IPS DF 4.7 (cell line): ENCODE results near the gene CST11.
A peak's percentile ranks its signal among the peaks of the same experiment; 100 is the strongest.
"Not testable (repeated sequence)": the region's sequence is repeated elsewhere in the genome, so short reads cannot be mapped to it uniquely, and the experiment has no call there.

ENCODE experiments used
- DNase-seq: peaks from one replicate; pipeline ENCODE4 v3.0.0-alpha.2; 2013; ENCODE audit warnings: low spot score; ENCODE audit errors: extremely low read depth

CST11 gene, protein sequence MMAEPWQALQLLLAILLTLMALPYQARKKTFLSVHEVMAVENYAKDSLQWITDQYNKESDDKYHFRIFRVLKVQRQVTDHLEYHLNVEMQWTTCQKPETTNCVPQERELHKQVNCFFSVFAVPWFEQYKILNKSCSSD

DNA sequence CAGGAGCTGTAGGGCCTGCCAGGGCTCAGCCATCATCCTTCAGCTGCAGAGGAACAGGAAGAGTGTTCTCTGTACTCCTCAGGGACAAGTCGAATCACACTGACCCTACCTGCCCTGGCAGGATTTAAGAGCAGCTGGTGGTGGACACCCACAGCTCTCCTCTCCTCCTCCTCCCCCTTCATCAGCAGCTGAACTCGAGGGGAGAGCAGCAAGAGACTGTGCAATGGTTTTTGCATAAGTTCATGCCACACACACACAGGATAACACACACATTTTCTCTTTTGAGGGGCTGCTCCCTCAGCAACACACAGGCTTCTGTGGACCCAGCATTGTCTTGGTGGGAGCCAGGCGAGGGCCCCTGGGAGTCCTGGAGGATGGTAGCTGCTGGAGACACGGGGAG is at the start of gene CST11:
Gene CST11, minus strand, starts transcription at position 101 of the 400 bp plus-strand sequence. Its CDS starts 65 bp downstream, at position 36.
- DNase-seq, result no peak

DNA sequence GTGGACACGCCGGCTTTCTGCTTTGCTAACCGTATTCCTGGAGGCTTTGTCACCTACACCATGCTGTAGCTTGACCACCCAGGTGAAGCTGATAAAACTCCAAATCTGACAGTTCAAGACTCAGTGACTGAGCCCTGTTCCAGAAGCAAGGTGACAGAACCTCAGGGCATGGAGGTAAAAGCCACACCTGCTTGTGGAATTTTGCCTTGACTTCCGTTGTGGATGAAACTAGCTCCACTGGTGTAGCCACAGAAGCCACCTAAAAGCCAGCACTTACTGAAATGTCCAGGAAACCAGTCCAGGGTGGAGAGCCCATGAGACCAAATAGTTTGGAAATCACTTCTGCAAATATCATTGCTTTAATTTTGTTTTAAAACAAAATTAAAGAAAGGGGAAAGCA is 49.2 kb upstream of the CST11 start:
- DNase-seq, result no peak

DNA sequence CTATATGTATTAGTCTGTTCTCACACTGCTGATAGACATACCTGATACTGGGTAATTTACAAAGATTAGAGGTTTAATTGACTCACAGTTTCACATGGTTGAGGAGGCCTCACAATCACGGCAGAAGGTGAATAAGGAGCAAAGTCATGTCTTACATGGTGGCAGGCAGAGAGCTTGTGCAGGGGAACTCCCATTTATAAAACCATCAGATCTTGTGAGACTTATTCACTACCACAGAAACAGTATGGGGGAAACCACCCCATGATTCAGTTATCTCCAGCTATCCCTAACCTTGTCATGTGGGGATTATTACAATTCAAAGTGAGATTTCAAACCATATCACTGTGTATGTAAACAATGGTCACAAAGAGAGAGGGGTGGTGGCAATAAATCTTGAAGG is 44.9 kb upstream of the CST11 start:
- no peak for DNase-seq

DNA sequence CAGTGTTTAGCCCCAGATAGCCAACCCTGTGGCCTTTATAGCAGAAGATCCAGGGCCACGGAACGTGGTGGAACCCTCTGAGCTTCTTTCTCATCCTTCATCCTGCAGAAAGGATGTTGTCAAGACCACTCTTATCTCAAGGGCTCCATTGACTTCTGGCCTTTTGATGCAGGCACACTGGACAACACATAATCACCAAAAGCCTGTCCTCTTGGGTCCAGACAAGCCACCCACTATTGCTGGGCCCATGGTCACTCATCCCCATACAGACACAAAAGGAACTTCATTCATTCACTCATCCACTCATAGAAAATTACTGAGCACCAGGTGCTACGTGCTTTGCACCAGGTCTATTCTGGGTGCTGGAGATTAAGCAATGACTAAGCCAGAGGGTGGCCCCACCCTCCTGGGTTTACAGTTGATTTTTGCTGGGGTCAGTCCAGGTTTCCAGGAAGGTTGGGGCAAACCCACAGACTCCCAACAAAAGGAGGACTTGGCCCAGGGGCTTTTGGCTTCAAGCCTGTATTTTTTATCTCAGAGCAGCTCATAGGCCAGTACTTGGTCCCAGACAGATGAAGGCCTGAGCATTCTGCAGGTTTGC is 40.6 kb upstream of the CST11 start:
- no peak for DNase-seq

DNA sequence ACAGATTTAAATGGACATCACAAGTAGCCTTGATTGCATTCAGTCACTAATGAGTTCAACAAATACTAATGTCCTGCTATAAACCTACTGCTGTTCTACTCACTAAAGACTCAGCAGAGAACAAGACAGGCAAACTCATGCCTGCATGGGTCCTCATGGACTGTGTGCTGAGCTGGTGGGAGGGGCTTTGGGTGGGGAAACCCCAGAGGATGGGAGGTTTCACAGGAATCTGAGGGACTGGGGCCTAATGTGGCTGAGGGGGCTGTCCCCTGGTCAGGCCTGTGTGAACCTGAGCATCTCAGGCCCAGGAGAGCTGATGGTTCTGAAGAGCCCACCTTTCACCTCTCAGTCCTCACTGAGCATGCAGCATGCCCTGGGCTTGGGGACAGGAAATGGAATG is 39.6 kb upstream of the CST11 start:
- DNase-seq, result no peak

DNA sequence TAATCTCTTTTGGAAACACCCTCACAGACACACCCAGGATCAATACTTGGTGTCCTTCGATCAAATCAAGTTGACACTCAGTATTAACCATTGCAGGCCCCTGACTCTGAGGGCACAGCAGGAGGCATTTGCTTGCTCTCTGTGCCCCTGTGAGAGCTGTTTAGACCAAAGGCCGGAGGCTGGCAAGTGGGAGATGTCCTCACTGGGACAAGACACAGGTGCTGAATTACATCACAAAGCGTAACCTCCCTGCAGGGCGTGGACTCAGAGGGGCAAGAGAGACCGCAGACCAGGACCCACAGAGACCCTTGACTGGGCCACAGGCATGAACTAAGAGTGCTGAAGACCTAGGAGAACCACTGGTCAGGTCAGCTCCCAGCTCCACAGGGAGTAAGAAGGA is 38.1 kb upstream of the CST11 start, which contains the start of gene CST8:
Gene CST8, plus strand, starts transcription at position 301 of the 400 bp plus-strand sequence. CDS start 551 bp downstream, outside the sequence.
- DNase-seq, result no peak

DNA sequence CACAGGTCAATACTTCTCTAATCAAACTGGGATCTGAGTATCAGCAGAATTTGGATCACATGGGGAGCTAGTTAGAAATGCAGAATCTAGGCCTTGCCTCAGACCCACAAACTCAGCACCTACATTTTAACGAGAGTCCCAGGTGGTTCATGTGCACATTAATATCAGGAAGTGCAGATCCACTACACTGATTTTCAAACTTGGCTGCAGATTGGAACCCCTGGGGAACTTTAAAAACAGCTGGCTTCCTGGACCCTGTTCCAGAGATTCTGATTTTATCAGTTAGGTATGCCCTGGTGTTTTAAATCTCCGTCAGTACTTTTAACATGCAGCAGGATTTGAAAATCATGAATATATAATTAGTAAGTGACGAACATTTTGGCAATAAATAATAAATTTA is 36.3 kb upstream of the CST11 start:
- DNase-seq, result no peak

DNA sequence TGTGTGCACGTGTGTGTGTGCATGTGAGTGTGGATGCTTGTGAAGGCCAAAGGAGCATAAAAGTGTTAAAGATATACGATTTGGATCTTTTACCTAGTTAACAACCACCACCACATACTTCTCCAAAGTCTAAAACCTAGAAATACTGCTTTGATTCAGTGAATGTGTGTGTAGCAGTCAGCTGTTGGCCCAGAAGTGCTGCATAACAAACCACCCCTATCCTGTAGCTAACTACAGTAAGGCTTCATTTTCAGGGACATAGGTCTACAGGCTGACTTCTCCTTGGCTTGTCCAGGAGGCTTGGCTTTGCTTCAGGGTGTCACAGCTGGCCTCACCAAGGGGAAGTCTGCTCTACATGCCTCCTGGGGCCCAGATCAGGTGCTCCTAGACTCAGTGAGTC is 35.8 kb upstream of the CST11 start:
- no peak for DNase-seq

DNA sequence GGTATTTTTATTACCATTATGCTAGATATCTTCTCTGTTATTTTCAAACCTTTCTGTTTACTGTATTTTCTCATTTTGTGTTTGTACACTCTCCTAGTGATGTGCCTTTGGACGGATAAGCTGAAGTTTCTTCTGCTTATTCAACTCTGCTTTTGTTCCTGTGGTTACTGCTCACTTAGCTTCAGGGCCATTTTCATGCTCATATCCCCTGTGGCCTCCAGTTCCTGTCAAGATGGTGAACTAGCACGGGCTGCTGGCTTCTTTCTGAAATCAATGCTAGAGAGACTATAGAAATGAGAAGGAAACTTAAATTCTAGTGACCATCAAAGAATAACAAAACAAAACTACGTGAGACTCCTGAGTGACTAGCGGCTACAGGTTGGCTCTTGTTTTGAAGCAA is 31.4 kb upstream of the CST11 start:
- DNase-seq, result no peak

DNA sequence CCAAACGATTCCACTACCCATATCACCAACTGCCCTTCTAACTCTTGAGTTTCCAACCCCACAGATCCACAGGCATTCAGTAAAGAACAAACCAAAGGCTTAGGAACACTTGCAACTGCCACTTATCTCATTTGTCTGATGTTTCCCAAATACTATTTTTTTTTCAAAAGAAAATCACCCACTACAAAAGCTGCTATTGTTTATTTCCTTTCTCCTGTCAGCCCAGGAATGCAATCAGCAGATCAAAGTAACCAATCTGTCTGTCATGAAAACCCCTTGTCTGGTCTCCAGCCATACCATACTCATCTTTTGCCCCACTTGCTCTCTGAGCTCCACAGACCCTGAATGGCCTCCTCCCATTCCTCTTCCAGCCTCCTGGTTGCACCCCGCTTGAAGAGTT is 29.5 kb upstream of the CST11 start:
- DNase-seq, result no peak

DNA sequence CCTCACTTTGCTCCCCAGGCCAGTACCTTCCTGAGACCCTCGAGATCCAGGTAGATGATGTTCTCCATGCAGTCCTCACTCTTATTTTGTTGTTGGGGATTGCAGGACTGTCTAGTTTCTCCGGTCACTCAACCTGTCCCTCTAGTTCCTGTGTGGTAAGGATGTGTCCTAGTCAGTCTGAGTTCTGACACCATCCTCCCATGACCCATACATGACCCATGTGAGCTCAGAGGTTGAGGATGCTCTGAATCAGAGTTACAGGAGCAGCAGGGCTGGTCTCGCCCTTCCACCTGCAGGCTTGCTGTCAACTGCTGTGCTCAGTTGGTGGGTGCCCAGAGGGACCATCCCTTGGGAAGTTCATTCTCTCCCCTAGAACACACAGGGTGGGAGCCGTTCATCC is 26.4 kb upstream of the CST11 start:
- DNase-seq, result no peak

DNA sequence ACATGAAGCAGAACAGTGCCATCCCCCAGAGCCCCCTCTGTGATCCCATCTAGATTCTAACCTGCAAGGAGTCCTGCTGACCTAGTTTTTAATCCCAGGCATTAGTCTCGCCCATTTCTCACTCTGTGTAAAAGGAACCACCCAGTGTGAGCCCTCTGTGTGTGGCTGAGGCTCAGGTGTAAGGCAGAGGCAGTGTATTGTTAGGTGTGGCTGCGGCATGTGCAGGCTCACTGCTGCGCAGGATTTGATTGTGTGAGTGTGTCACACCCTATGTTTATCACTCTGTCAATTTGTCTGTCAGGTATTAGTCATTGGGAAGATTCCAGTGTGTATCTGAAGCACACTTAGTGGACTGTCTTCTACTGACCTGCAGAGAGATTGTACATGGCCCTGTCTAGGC is 24.5 kb upstream of the CST11 start:
- DNase-seq, result no peak

DNA sequence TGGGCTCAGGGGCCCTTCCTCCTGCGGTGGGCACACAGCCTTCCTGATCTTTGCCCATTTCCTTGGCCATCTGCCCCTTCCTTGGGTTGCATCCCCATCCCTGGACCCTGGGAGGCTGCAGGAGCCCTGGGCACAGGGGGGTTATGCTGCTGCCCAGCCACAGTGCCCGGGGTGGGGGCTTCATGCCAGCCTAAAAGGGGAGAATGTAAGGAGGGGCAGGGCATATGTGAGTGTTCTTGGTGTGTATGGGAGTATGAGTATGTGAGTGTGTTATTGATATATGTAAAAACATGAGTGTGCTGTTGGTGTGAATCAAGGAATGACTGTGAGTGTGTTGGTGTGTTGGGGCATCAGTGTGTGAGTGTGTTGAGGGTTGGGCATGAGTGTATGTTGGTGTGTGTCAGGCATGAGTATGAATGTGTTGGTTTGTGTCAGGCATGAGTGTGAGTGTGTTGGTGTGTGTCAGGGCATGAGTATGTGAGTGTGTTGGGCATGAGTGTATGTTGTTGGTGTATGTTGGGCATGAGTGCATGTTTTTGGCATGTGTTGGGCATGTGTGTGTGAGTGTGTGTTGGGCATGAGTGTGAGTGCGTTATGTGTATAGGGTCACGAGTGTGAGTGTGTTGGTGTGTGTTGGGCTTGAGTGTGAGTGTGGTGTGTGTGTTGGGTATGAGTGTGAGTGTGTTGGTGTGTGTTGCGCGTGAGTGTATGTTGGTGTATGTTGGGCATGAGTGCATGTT is 23.5 kb upstream of the CST11 start:
- no peak for DNase-seq

DNA sequence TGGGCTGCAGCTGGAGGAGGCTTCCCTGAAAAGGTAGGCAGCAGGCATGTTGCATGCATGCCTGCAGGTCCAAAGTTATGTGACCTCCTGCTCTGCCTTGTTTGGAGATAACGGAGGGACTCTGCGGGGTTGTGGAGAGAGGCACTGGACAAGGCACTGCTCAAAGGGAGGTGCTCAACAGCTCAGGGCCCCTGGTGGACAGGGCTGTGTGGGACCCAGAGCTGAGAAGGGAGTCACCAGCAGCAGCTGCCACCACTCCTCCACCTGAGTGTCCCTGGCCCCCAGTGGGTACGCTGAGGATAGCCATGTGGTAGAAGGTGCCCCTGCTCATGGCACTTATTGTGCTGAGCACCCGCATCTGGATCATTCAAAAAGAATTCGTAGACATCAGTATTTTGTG is 22.7 kb upstream of the CST11 start:
- no peak for DNase-seq

DNA sequence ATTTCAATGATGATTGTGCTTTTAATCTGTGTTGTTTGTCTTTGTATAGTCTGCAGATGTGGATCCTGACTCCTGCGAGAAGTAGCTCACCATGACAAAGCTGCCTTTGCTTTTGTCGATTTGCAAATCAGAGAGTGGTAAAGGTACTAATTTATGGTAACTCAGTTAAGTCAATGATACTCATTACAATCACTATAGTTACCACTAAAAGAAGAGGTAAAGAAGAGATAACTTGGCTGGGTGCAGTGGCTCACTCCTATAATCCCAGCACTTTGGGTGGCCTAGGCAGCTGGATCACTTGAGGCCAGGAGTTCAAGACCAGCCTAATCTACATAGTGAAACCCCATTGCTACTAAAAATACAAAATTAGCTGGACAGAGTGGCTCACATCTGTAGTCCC is 20.6 kb upstream of the CST11 start:
- DNase-seq, result peak; percentile 71

DNA sequence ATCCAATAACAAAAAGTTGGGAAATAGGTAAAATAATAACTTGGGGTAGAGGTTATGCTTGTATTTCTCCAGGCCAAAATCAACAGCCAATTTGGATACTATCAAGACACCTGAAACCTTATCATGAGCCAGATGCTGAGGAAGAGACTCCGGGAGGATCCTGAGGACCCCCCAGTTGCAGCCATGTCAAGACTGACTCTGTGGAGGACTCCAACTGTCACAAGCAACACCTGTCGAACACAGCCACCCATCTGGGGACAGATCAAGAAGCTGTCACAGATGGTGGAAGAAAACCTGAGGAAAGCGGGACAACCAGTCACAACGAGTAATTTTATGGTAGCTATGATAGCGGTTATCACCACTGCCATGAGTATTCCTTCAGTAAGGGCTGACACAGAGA is 19.6 kb upstream of the CST11 start:
- DNase-seq, result not testable (repeated sequence)

DNA sequence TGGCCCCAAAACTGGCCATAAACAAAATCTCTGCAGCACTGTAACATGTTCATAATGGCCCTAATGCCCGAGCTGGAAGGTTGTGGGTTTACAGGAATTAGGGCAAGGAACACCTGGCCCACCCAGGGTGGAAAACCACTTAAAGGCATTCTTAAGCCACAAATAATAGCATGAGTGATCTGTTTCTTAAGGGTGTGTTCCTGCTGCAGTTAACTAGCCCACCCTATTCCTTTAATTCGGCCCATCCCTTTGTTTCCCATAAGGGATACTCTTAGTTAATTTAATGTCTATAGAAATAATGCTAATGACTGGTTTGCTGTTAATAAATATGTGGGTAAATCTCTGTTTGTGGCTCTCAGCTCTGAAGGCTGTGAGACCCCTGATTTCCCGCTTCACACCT is 14.3 kb upstream of the CST11 start:
- not testable (repeated sequence) for DNase-seq

DNA sequence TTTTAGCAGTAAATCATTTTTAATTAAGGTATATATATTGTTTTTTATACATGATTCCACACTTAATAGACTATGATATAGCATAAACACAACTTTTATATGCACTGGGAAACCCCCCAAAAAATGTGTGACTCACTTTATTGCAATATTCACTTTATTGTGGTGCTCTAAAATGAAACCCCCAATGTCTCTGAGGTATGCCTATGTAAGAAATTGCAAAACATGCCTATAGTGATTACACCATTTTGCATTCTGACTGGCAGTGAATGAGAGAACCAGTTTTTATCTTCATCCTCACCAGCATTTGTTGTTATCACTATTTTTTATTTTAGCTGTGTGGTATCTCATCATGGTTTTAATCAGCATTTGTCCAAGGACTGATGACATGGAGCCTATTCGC is 8.5 kb upstream of the CST11 start:
- DNase-seq, result no peak

DNA sequence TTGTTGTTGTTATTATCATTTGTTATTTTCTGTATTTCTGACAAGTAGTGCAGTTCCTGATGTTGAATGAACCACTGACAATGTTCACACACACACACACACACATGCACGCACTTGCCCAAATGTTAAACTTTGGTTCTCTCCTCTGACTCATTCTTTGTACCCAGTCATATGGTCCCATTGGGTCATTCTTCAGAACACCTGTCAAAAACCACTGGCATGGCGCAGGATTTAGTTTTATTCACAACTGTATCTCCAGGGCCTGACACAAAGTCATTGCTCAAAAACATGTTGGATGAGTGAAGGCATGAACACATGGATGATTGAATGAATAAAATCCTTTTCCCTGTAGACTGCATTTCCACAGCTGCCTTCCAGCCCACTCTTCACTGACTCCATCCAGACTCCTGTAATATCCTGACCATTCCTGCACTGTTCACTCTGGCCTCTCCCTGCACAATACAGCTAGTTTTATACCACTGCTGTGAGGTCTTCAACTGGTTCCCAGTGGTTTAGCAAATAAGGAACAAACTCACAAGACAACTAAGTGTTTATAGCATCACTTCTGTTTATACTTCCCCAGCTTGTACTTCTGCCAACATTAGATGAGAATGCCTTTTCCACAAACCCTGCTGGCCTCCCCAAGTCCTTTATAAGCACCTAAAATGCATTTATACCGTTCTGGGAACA is 6.9 kb upstream of the CST11 start:
- DNase-seq, result no peak

DNA sequence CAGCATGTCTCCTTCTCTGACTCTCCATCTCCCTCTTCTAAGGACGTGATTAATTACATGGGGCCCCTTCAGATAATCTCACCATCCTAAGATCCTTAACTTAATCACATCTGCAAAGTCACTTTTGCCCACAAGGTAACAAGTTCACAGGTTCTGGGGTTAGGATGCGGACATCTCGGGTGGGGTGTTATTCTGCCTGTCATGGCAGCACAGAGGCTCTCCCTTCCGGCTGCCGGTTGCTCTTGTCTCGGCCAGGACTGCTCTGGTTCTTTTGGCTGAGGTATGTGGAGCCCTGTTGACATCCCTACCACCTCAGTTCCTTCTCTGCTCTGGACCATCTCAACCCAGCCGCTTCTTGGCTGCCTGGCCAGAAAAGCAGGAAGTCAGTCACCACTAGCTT is 4.2 kb upstream of the CST11 start:
- DNase-seq, result no peak

DNA sequence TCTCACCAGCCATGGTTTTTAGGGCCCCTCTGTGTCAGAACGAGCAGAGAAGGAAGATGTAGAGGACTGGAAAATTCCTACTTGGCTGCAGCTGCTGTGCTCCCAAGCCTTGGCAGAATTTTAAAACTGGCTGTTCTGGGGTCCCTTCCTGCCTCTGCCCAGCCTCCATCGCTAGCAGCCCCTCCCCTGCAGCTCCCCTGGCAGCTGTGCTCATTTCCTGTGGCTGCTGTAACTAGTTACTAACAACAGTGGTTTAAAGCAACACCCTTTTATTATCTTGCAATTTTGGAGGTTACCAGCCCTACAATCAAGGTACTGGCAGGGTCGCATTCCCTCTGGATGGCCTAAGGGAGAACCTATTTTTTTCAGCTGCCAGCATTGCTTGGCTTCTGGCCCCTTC is 3.7 kb upstream of the CST11 start:
- no peak for DNase-seq

DNA sequence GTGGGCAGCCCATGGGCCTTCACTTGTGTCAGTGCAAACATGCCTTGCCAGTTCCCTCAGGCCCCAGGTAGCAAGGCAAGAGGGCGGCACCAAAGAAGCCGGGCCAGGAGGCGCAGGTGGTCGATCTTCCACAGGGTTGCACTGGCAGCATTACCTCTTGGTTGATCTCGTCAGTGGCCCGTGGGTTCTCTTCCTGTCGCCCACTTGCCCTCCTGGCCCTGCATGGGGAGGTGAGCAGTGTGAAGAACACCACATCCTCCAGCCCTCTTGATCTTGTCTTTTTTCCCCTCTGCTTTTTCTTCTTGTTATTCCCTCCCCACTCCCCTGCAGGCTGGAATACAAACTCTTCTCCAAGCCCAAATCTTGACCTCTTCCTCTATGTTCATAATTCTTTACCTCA is 3.0 kb upstream of the CST11 start:
- no peak for DNase-seq
